SK-N-MC (cell line): Measurements from ENCODE around the gene SLC9C1.

Source experiments
- EZH2 ChIP-seq: fragments of 200-600 bp; sonication (generic); IDR thresholded peaks from one replicate; pipeline ENCODE4 v1.6.1; 2017; ENCODE audit warnings: antibody characterized with exemption
- POLR2AphosphoS5 ChIP-seq: IDR thresholded peaks from 2 replicates; pipeline ENCODE4 v1.6.1; 2012; ENCODE audit warnings: mild to moderate bottlenecking, low read depth, low read length, borderline replicate concordance

DNA sequence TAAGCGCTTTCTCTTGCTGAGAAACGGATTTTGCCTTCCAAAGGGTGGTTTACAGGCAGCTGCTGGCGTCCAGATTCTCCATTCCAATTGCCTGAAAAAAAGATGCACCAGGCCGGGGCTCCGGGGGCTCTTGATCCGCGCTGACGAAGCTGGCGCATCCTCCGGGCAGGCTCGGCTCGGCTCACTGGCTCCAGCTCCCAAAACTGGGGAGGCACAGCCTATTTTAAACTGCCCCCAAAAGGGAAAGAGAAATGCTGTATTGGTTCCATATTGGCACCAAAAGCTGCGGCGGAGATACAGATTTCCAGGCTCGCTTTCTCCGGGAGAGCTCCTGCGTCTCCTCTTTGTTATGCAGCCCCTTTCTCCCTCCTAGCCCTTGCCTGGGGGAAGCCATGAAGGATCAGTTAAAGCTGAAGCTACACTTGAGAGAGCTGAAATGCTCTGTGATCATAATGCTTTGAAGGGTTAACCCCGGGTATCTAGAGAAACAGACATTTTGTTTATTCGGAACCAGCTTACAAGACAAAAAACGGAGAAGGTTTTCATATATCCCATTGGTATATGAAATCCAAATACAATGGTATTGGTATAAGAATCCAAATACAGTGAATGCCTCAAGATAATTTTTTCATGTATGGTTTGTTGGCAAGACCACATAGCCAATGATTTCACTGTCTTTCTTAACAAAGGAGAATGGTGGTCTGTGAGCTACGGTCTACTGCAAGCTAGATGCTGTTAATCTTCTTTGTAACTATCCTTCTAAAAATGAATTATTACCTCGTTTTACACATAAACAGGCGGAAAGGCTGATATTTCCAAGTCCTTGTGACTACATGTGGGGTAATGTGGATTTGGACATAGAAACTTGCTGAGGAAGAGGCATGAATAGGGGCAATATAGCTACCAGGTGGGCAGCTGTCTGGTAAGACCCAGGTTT lies 39.6 kb upstream of the SLC9C1 start:
- TF ChIP-seq POLR2AphosphoS5 (no peak), EZH2 (no peak)
